GM08714 (cell line): ENCODE measurements around the gene MED14.

Source experiments
- H3K4me3 ChIP-seq: fragments of 200-500 bp; sonication (Bioruptor generic); 2 replicates; pipeline ENCODE4 v1.5.1; 2014; ENCODE audit warnings: mild to moderate bottlenecking, low read length, inconsistent platforms
- ZNF274 ChIP-seq: IDR thresholded peaks from 2 replicates; pipeline ENCODE4 v1.6.1; 2012; ENCODE audit warnings: mild to moderate bottlenecking, low read depth, low read length

MED14 gene

DNA sequence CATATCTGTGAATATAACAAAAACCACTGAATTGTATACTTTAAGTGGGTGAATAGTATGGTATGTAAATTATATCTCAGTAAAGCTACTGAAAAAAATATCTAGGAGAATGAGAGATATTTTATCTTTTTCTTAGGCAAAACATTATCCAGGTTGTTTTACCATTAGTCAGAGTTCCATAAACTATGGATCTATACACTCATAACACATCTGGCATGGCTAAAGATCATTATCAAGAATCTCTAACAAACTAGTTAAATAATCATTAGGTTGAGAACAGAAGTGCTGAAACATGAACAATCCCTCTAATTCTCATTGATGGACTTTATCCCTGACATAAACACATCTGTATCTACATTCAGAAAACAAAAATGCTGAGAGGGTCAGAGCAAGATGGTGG lies 15.6 kb downstream of the MED14 start:
- TF ChIP-seq ZNF274, result no peak
- no peak overlapping the region for H3K4me3 ChIP-seq

GRCh38 chrX:40719218-40719617 lies 16.1 kb downstream of the MED14 start:
- TF ChIP-seq ZNF274, result no peak
- no peak overlapping the region for H3K4me3 ChIP-seq

- no peak for TF ChIP-seq ZNF274
- no peak overlapping the region for H3K4me3 ChIP-seq
These were observed 25.9 kb downstream of the MED14 start for GRCh38 chrX:40709395-40709794.

DNA sequence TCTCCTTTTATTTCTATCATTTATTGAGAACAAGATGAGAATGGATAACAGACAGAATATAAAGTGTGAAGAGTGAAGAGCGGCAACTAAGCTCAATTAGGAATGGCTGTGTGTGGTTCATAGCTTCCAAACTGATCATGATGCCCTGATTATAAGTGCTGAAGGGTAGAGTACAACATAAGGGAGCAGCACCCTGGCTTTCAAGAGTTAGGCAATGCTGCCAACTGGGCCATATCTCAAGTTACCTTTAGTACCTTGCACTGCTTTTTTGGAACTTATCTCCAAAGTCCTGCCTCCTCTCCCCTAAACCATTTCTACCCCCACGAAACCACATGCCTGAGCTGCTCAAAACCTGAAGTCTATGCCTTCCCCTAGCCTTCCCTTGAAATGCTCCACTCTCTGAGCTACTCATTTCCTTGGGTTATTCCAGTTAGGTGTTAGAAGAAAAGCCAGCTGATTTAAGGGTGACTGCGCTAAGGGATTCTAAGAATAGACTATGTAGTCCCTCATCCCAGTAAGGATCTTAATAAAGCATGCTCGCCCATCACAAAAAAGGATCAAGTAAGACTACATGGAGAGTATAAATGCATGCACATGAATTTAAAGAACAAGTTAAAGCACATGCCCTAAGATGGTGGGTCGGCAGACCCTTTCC lies 29.6 kb downstream of the MED14 start:
- no peak overlapping the region for H3K4me3 ChIP-seq
- TF ChIP-seq ZNF274, result no peak

- H3K4me3 ChIP-seq, result no peak overlapping the region
- no peak for TF ChIP-seq ZNF274
These were observed 34.6 kb downstream of the MED14 start for GRCh38 chrX:40700640-40701342.

DNA sequence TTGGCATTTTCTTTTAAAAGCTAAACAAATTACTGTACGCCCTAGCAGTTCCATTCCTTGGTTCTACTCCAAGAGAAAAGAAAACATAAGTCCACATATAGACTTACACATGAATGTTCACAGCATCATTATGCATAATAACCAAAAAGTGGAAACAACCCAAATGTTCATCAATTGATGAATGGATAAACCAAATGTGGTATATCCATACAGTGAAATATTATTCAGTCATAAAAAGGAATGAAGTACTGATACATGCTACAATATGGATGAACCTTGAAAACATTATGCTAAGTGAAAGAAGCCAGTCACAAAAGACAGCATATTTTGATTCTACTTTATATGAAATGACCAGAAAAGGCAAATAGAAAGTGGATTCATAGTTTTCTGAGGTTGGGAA lies 36.5 kb downstream of the MED14 start:
- TF ChIP-seq ZNF274, result no peak
- H3K4me3 ChIP-seq, result no peak overlapping the region

DNA sequence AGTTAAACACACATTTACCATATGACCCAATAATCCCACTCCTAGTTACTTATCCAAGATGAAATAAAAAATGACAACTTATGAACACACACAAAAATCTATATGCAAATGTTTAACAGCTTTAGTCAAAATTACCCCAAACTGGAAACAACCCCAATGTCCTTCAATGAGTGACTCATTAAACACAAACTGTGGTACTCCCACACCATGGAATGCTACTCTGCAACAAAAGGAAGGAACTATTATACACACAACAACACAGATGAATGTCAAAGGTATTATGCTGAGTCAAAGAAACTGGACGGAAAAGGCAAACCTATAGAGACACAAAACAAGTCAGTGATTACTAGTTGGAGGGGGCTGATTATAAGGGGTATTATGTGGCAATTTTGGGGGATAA lies 40.5 kb downstream of the MED14 start:
- H3K4me3 ChIP-seq, result no peak overlapping the region
- no peak for TF ChIP-seq ZNF274

DNA sequence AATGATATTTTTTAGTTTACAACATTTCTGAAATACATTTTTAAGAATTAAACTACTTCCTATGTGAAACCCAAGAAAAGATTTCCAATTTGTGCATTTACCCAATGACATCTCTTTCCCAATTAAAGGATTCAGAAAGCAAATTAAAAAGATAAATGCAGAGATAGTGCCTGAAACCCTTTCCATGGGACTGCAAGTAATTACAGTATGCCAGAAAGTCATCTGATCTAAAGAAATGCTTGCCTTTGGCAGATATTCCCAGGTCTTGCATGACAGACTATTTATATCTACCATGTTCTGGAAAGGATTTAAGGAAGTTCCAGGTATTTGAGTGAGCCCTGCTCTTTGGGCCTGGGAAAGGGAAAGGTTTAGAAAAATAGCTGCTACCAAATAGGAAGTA lies 46.4 kb downstream of the MED14 start:
- no peak overlapping the region for H3K4me3 ChIP-seq
- no peak for TF ChIP-seq ZNF274

GRCh38 chrX:40687169-40687568 lies 48.2 kb downstream of the MED14 start:
- no peak for TF ChIP-seq ZNF274
- H3K4me3 ChIP-seq, result no peak overlapping the region

- TF ChIP-seq ZNF274, result no peak
- no peak overlapping the region for H3K4me3 ChIP-seq
These were observed 49.9 kb downstream of the MED14 start for GRCh38 chrX:40685362-40685918.

DNA sequence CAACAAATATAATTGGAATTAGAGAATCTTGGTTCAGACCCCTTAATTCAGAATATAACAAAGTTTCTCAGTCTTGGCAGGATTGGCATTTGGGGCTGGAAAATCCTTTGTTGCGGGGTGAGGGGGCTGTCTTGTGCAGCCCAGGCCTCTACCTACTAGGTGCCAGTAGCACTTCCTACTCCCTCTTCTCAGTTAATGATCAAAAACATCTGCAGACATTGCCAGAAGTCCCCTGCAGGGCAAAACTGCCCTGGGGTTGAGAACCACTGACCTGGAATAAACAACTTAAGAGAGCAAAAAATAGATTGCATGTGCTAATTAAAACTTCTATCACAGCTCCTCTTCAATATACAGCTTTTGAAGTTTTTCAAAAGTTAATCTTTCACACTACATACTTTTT lies 51.2 kb downstream of the MED14 start:
- no peak overlapping the region for H3K4me3 ChIP-seq
- no peak for TF ChIP-seq ZNF274

DNA sequence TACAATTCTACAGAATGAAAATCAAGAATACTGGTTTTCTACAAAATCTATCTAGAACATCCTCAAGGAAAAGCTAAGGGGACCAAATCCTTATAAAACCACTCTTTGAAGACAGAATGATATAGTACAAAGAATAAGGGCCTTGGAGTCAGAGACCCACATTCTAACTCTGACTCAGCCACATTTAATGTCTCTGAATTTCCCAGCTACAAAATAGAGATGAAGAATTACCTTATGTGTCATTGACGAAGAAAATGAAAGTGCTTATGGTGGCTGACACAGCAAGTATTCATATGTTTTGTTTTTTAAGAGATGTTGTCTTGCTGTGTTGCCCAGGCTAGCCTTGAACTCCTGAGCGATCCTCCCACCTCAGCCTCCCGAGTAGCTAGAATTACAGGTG lies 52.1 kb downstream of the MED14 start:
- no peak for TF ChIP-seq ZNF274
- H3K4me3 ChIP-seq, result no peak overlapping the region

DNA sequence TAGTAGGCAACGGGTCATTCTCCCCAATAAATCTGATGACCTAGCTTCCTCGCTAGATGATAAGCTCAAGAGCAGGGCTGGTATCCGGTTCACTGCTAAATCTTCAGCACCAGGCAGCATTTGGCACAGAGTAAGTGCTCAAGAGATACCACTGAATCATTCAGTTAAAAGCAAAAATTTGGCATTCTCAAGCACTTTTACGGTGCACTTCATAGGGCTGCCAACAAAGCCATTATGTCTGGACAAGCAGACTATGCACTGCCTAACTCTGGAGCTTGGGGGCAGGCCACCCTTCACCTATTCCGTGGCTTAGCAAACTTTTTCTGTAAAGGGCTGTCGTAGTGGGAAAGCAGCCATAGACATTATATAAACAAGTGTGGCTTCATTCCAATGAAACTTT lies 64.2 kb downstream of the MED14 start:
- no peak overlapping the region for H3K4me3 ChIP-seq
- TF ChIP-seq ZNF274, result no peak

DNA sequence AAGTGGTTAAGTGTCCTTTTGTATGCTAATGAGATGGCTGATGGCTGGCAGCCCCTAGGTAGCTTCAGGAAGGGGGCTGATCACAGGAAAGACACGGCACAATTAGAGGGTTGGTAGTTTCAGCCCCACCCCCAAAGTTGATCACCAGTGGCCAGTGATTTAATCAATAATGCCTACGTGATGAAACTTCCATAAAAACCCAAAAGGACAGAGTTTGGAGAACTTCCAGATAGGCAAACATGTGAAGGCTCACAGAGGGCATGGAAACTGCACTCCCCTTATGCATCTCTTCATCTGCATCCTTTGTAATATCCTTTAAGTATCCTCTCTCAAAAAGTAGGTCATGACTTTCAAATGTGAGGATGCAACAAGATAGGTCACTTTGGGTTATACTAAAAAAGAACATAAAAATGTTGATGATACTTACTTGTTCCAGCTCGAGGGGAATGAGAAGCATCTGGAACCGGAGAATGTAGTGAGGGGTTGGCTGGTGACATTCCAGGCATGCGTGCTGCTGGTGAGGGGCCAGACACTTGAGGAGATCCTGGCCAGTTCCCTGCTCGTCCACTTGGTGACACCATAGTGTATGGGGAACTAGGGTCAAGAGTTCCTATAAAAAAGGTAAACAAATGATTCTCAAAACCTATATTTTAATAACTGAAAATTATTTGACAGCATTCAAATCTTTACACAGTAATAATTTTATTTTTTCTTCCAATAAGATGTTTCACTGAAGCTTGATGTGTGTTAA lies 71.3 kb downstream of the MED14 start:
- TF ChIP-seq ZNF274, result no peak
- no peak overlapping the region for H3K4me3 ChIP-seq
